AG10803 (cell line): ENCODE results near the gene ATP5PF.
"Not testable (repeated sequence)": the region's sequence is repeated elsewhere in the genome, so short reads cannot be mapped to it uniquely, and the experiment has no call there.

Experiments
- DNase-seq: peaks from one replicate; pipeline ENCODE4 v3.0.0; 2010; ENCODE audit warnings: low read depth
- H3K4me3 ChIP-seq: 2 replicates; pipeline ENCODE4 v1.5.1; 2011; ENCODE audit warnings: mild to moderate bottlenecking, low read length, control low read depth
- TF ChIP-seq, protein P1 (sequence below): conservative IDR thresholded peaks from 2 replicates; pipeline ENCODE4 v1.5.1; 2011; ENCODE audit warnings: mild to moderate bottlenecking, low read length, control low read depth, inconsistent platforms

ATP5PF gene

DNA sequence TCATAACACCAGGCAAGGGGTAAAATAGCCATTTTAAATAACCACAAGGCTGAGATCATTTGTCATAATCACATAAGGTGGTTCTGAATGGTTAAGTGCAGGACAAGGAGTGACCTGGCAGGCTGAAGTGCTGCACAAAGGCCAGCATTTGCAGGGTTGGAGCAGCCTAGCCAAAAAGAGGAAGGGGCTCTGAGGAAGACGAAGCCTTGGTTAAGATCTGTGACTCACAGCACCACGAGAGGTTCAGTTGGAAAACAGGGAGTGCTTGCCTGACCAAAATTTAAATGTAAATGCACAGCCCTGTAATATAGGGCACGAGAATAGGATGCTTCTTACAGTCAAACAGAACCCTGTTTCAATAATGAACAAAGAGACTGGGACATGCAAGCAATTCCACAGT is 12.1 kb downstream of the ATP5PF start:
- TF ChIP-seq, protein P1, sequence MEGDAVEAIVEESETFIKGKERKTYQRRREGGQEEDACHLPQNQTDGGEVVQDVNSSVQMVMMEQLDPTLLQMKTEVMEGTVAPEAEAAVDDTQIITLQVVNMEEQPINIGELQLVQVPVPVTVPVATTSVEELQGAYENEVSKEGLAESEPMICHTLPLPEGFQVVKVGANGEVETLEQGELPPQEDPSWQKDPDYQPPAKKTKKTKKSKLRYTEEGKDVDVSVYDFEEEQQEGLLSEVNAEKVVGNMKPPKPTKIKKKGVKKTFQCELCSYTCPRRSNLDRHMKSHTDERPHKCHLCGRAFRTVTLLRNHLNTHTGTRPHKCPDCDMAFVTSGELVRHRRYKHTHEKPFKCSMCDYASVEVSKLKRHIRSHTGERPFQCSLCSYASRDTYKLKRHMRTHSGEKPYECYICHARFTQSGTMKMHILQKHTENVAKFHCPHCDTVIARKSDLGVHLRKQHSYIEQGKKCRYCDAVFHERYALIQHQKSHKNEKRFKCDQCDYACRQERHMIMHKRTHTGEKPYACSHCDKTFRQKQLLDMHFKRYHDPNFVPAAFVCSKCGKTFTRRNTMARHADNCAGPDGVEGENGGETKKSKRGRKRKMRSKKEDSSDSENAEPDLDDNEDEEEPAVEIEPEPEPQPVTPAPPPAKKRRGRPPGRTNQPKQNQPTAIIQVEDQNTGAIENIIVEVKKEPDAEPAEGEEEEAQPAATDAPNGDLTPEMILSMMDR, result no peak
- DNase-seq, result no peak
- H3K4me3 ChIP-seq, result no peak overlapping the region

DNA sequence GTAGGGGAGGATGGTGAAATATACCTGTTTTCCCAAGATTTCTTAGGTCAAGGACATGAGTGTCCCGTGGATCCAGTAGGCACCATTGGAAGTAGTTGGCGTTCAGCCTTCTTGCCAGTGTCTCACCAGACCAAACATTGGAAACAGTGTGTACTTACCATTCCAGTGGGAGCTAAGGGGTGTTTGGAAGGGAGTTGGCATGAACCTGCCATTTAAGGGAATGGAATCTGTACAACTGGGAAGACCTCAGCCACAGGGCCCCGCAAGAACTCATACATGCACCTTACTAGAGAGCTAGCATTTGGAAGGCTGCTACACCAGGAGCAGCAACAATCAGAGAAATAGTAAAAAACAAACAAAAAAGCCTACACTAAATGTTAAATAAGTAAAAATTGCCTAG is 12.7 kb downstream of the ATP5PF start:
- no peak for DNase-seq
- no peak overlapping the region for H3K4me3 ChIP-seq
- TF ChIP-seq, protein P1, result no peak

DNA sequence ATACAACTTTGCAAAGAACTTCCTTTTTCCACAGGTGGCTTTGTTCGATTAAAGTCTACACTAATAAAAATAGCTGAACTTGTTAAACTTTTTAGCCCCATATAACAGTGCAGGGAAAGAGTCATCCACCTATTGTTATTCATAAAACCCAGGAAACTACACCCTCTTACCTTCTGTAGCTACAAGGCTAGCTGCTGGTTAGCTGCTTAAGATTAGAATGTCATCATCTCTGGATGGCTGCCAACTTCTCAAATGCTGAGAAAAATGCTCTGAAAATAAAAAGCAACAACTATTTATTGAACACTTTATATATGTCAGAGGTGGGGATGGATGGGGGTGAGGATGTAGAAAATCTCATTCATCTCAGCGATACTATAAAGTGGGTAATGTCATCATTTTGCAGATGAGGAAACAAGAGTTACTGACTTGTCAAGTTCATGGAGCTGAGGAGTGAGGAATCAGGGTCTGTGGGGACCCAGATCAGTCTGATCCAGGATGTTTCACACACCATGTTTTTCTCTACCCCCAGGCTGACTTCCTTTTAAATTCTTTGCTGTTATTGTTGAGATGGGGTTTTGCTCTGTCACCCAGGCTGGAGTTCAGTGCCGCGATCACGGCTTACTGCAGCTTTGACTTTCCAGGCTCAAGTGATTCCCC is 17.1 kb downstream of the ATP5PF start:
- H3K4me3 ChIP-seq, result no peak overlapping the region
- DNase-seq, result peak; percentile 23
- TF ChIP-seq, protein P1, result no peak

DNA sequence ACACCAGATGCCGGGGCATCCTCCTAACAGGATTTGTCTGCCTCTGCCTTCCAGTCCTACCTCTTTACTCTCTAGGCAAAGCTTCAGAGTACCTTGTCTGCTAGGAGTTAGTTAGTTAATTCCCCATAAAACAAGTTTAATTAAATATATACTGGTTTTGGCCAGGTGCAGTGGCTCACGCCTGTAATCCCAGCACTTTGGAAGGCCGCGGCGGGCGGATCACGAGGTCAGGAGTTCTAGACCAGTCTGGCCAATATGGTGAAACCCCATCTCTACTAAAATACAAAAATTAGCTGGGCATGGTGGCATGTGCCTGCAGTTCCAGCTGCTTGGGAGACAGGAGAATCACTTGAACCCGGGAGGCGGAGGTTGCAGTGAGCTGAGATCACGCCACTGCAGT is 20.6 kb downstream of the ATP5PF start:
- not testable (repeated sequence) for DNase-seq, H3K4me3 ChIP-seq

DNA sequence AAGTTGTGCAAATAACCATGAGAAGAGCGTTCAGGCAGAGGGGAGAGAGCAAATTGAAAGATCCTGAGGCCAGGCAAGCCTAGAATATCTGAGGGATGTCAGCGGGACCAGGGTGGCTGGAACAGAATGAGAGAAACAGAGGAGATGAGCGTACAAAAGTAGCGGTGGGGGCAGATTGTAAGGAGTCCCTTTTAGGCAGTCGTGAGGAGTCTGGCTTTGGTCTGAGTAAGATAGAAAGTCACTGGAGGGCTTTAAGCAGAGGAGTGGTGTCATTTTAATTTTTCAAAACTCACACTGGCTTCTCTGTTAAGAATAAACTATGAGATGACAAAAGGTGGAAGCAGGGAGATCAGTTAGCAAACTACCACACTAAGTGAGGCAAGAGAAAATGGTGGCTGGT is 24.2 kb downstream of the ATP5PF start:
- TF ChIP-seq, protein P1, result no peak
- no peak for DNase-seq
- H3K4me3 ChIP-seq, result no peak overlapping the region

DNA sequence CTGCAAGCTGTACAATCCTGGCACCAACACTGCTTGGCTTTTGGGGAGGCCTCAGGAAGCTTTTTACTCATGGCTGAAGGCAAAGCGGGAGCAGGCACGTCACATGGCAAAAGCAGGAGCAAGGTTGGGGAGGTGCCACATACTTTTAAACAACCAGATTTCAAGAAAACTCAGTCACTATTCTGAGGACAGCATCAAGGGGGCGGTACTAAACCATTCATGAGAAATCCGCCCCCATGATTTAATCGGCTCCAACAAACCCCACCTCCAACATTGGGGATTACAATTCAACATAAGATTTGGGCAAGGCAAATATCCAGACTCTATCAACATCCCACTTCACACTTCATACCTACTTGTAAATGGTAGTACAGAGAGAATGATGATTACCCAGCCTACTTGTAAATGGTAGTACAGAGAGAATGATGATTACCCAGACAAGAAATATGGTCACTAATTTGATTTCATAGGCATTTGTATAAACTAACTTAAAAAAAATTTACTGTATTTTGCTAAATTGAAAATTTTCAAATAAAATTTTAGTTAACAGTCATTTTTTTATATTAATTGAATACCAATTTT is 24.9 kb downstream of the ATP5PF start:
- TF ChIP-seq, protein P1, result no peak; the same call in 1 of the 2 replicates
- no peak for DNase-seq
- H3K4me3 ChIP-seq, result no peak overlapping the region

DNA sequence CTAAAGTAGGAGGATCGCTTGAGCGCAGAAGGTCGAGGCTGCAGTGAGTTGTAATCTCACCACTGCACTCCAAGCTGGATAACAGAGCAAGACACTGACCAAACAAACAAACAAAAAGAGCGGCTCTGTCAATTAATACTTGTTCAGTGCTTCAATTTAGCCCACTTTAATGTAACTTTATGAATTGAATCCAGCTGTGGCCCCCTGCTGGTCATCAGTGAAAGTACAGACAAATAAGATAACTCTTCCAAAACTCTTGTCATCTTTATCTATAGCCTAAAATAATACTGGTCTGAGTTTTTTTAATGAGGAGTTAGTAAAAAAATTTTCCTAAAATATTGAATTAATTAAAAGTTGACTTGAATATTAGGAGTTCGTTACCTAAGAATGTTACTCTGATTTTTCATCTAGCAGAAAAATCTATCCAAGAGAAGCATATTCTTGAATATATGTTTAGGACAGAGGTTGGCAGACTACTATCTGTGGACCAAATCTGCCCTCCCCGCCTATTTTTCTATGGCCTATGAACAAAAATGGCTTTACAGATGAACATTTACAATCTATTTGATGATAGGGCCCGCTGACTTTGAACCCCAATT is 26.1 kb downstream of the ATP5PF start:
- peak; percentile 57 for DNase-seq
- H3K4me3 ChIP-seq, result no peak overlapping the region
- TF ChIP-seq, protein P1, result peak; percentile 84
